GM18519 (cell line): ENCODE results near the gene SNAPC1.
A peak's percentile ranks its signal among the peaks of the same experiment; 100 is the strongest.

Experiments
- ATAC-seq: cut with Tn5 transposase; IDR thresholded peaks from one replicate; pipeline ENCODE4 v1.9.1; 2021; ENCODE audit warnings: mild to moderate bottlenecking, moderate library complexity; ENCODE audit not compliant: unreplicated experiment, low FRiP score

The SNAPC1 gene

GRCh38 chr14:61803755-61804154, 41.5 kb downstream of the SNAPC1 start:
- ATAC-seq = no peak

GRCh38 chr14:61805451-61805850, 43.2 kb downstream of the SNAPC1 start:
- ATAC-seq = no peak

- ATAC-seq = no peak
Measured at GRCh38 chr14:61811882-61812346, 49.7 kb downstream of the SNAPC1 start.

GRCh38 chr14:61812347-61813095, 50.3 kb downstream of the SNAPC1 start, which contains the start of gene SYT16:
TSS of gene SYT16 (plus strand) at chr14:61812703.
- no peak for ATAC-seq

- ATAC-seq = no peak
Measured at GRCh38 chr14:61813096-61813606, 50.9 kb downstream of the SNAPC1 start.

GRCh38 chr14:61822458-61822857, 60.2 kb downstream of the SNAPC1 start:
- no peak for ATAC-seq

GRCh38 chr14:61832783-61833182, 70.6 kb downstream of the SNAPC1 start:
- no peak for ATAC-seq

GRCh38 chr14:61836184-61836583, 74.0 kb downstream of the SNAPC1 start:
- ATAC-seq = no peak

GRCh38 chr14:61836807-61837206, 74.6 kb downstream of the SNAPC1 start:
- ATAC-seq = no peak

GRCh38 chr14:61837336-61838229, 75.4 kb downstream of the SNAPC1 start:
- ATAC-seq = peak; percentile 92

GRCh38 chr14:61838661-61839245, 76.5 kb downstream of the SNAPC1 start:
- no peak for ATAC-seq

- ATAC-seq = no peak
Measured at GRCh38 chr14:61839507-61839906, 77.3 kb downstream of the SNAPC1 start.

GRCh38 chr14:61841145-61841544, 78.9 kb downstream of the SNAPC1 start:
- ATAC-seq = no peak
